ENCODE data around the gene NIM1K. TPM values are rescaled to one million over a fixed set of nuclear protein-coding genes. Genes with fewer than 3 reads are reported as not detected.
A peak's percentile ranks its signal among the peaks of the same experiment; 100 is the strongest.

NIM1K gene
- polyA plus RNA-seq, 1 of the 3 experiments (the other 2 are of a cell fraction), result 0.16 TPM

DNA sequence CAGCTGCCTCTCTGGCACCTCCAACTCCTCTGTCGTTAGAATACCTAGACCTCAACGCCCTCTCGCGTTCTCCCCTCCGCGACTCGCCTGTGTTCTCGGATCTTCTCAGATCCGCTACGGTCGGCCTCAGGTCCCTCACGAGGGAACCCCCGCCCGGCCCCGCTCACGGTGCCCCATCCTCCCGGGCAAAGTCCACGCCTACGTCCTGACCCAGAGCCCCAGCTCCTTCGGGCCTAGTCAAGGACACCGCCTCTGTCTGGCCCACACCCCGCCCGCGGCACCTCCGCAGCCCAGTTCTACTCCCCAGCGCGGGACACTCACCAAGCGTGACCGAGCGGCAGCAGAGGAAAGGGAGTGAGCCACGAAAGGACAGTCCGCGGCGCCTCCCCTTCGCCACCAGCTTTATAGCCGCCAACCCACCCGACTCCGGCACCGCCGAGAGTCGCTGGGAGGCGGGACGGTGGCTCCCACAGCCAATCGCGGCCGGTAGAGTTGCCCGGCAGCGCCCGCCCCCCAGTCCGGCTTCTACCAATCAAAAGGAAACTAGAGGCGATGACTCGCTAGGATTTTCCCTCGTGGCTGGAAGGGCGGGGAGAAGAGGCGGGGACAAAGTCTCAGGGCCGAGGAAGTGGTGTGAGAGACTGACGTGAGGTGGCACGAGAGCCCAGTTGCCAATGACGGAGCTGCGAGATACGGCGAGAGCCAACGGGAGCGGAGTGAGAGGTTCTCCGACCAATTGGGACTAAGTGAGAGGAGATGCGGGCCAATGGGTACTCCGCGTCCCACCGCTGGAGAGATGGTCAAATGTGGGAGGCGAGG lies 121.2 kb downstream of the NIM1K start, which contains the start of gene HMGCS1 (continued):
- TF ChIP-seq ELF1 (IDR thresholded peaks at IDR 0.05) (peak; percentile 61), TCF12 (IDR thresholded peaks at IDR 0.05) (no peak), POLR2AphosphoS5 (IDR thresholded peaks at IDR 0.05; ENCODE audit: low read depth, low read length) (peak; percentile 82), RAD21 (IDR thresholded peaks at IDR 0.05; ENCODE audit: low read length) (0 out of 2 replicates have a peak, but pooled peaks have one; percentile 6), SIN3A (IDR thresholded peaks at IDR 0.05; ENCODE audit: borderline replicate concordance, low read depth, low read length) (no peak; the same call in 1 of the 2 replicates), MXI1 (IDR thresholded peaks at IDR 0.05; ENCODE audit: low read depth, low read length) (peak; percentile 77), GABPA (IDR thresholded peaks at IDR 0.05; ENCODE audit: low read depth) (peak; percentile 47), GATA2 (CRISPR knock-in tag; IDR thresholded peaks at IDR 0.05) (no peak), JUND (IDR thresholded peaks at IDR 0.05) (no peak), RFX5 (IDR thresholded peaks at IDR 0.05; ENCODE audit: low read length) (peak; percentile 90)
- TF ChIP-seq, protein P1, sequence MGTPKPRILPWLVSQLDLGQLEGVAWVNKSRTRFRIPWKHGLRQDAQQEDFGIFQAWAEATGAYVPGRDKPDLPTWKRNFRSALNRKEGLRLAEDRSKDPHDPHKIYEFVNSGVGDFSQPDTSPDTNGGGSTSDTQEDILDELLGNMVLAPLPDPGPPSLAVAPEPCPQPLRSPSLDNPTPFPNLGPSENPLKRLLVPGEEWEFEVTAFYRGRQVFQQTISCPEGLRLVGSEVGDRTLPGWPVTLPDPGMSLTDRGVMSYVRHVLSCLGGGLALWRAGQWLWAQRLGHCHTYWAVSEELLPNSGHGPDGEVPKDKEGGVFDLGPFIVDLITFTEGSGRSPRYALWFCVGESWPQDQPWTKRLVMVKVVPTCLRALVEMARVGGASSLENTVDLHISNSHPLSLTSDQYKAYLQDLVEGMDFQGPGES (IDR thresholded peaks at IDR 0.05; ENCODE audit: low read depth, low read length), result peak; percentile 93
- TF ChIP-seq, protein P2, sequence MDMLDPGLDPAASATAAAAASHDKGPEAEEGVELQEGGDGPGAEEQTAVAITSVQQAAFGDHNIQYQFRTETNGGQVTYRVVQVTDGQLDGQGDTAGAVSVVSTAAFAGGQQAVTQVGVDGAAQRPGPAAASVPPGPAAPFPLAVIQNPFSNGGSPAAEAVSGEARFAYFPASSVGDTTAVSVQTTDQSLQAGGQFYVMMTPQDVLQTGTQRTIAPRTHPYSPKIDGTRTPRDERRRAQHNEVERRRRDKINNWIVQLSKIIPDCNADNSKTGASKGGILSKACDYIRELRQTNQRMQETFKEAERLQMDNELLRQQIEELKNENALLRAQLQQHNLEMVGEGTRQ (IDR thresholded peaks at IDR 0.05; ENCODE audit: borderline replicate concordance, low read depth, low read length), result no peak

GRCh38 chr5:43313854-43314457 lies 121.9 kb downstream of the NIM1K start:
- 49% methylated on average over 8 of the region's 8 CpGs for WGBS (ENCODE audit: low lambda C conversion rate)
- no peak for DNase-seq
- POLR2A ChIA-PET, result interaction anchor here (0.5 to 1.9 kb wide), 4 partner anchors 16 to 193 kb away, joined by 3 to 8 read pairs (median 5); partner anchors contain the start of genes TMEM267 and ZNF131

More at GRCh38 chr5:43313854-43314457, 121.9 kb downstream of the NIM1K start:
- Histone ChIP-seq H3K79me2 (ENCODE audit: insufficient read depth) (peaks cover 42% of the 10 kb centered on the region), H4K20me1 (ENCODE audit: insufficient read depth) (peaks cover 7% of the 10 kb centered on the region; the same call in 1 of the 2 replicates), H3F3A (replicated peaks; ENCODE audit: insufficient read depth) (no peaks in the 10 kb centered on the region), H3K9ac (peak overlapping the region; percentile 27; the same call in 1 of the 2 replicates), H3K27ac (ENCODE audit: low read depth in 2 of 2, low read length in 1 of 2) (peak overlapping the region; percentile 59 to 87), H3K9me3 (no peaks in the 10 kb centered on the region), H3K4me1 (ENCODE audit: control insufficient read depth in 1 of 2, insufficient read depth in 2 of 2, low read depth in 1 of 2, low read length in 1 of 2) (peaks cover 13 to 22% of the 10 kb centered on the region in 2 experiments; a peak in 3 of 4 replicates), H3K9me2 (no peaks in the 10 kb centered on the region), H3K27me3 (ENCODE audit: insufficient read depth) (peaks cover 4% of the 10 kb centered on the region; the same call in 1 of the 2 replicates), H3K4me2 (peak overlapping the region; percentile 67), H3K36me3 (replicated peaks in 1 of 2; ENCODE audit: control insufficient read depth in 1 of 2, insufficient read depth in 2 of 2, low read length in 1 of 2) (peaks cover 2 to 7% of the 10 kb centered on the region in 2 experiments), H2AFZ (ENCODE audit: low read depth) (peak overlapping the region; percentile 97), H3K4me3 (ENCODE audit: low read depth in 2 of 2, low read length in 1 of 2) (peak overlapping the region; percentile 44 to 59)
- CTCF ChIA-PET, result interaction anchor here (1.1 to 4.0 kb wide), 3 partner anchors 74 to 209 kb away, joined by 3 to 20 read pairs (median 11); no protein-coding TSS in a partner anchor
- peak; percentile 8; the same call in 1 of the 2 replicates for TF ChIP-seq MXI1 (IDR thresholded peaks at IDR 0.05; ENCODE audit: low read depth, low read length)
- TF ChIP-seq, protein P2 (IDR thresholded peaks at IDR 0.05; ENCODE audit: borderline replicate concordance, low read depth, low read length), result no peak
